ENCODE data around the gene ADAMTSL1.

Gene ADAMTSL1

DNA sequence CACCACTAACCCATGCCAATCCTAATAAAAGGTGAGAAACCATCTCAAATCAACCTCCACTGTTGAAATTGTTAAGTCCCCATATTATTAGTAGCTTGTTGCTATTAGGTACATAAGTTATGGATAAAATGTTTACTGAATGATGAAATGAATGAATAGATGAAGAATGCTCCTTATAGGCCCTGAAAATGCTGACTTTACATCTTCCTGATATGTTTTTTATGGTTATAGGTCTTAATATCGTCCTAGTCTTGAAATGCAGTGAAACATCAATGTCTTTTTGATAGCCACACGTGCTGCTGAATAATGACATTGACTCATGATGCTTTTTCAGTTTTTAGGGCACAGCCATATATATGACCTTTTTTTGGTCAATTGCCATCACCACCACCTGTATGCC is 281.3 kb downstream of the ADAMTSL1 start:
- Histone ChIP-seq H3K4me3 (ENCODE audit: low read length, poor library complexity, severe bottlenecking) (no peak overlapping the region), H3K4me2 (ENCODE audit: low read depth, low read length, poor library complexity, severe bottlenecking) (no peak overlapping the region), H4K20me1 (ENCODE audit: insufficient read depth, low read length, poor library complexity, severe bottlenecking) (no peaks in the 10 kb centered on the region), H3F3A (ENCODE audit: low read depth) (no peaks in the 10 kb centered on the region), H3K9me3 (ENCODE audit: insufficient read depth, low read depth, low read length) (no peaks in the 10 kb centered on the region), H3K36me3 (ENCODE audit: insufficient read depth, low read length) (no peaks in the 10 kb centered on the region), H3K9ac (ENCODE audit: low read depth, low read length, poor library complexity, severe bottlenecking) (no peak overlapping the region), H3K9me2 (replicated peaks; ENCODE audit: low read depth, low read length) (no peaks in the 10 kb centered on the region), H3K27me3 (ENCODE audit: insufficient read depth, low read length, poor library complexity, severe bottlenecking) (no peaks in the 10 kb centered on the region), H2AFZ (ENCODE audit: low read length) (no peak overlapping the region), H3K79me2 (ENCODE audit: insufficient read depth, low read length) (no peaks in the 10 kb centered on the region), H3K4me1 (ENCODE audit: insufficient read depth, low read length, poor library complexity, severe bottlenecking) (no peaks in the 10 kb centered on the region)
- TF ChIP-seq EZH2phosphoT487 (IDR thresholded peaks at IDR 0.05; ENCODE audit: borderline replicate concordance) = no peak
- TF ChIP-seq, protein P1, sequence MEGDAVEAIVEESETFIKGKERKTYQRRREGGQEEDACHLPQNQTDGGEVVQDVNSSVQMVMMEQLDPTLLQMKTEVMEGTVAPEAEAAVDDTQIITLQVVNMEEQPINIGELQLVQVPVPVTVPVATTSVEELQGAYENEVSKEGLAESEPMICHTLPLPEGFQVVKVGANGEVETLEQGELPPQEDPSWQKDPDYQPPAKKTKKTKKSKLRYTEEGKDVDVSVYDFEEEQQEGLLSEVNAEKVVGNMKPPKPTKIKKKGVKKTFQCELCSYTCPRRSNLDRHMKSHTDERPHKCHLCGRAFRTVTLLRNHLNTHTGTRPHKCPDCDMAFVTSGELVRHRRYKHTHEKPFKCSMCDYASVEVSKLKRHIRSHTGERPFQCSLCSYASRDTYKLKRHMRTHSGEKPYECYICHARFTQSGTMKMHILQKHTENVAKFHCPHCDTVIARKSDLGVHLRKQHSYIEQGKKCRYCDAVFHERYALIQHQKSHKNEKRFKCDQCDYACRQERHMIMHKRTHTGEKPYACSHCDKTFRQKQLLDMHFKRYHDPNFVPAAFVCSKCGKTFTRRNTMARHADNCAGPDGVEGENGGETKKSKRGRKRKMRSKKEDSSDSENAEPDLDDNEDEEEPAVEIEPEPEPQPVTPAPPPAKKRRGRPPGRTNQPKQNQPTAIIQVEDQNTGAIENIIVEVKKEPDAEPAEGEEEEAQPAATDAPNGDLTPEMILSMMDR (conservative IDR thresholded peaks at IDR 0.05; ENCODE audit: low read length) = no peak

DNA sequence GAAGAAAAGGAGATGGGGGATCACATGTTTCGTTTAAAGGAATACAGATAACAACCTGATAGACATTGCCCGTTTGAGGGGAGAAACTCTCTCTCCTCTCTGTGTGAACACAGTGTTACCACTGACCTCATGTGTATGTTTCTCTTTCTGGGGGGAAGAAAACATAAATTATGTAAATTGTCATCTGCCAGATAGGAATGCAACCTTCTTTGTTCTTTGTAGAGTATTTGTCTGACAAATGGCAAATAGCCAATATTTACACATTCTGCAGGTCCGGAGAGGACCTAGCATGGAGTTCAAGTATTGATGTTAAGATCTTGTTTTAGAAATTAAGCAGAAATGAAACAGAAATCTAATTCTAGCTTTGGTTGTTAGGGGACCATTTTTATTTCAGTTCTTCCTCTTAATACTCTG is 282.8 kb downstream of the ADAMTSL1 start:
- no peaks in the 10 kb centered on the region for H3K4me1 ChIP-seq (ENCODE audit: insufficient read depth, low read length, poor library complexity, severe bottlenecking)
- no peaks in the 10 kb centered on the region for H3K9me2 ChIP-seq (replicated peaks; ENCODE audit: low read depth, low read length)
- TF ChIP-seq, protein P1 (conservative IDR thresholded peaks at IDR 0.05; ENCODE audit: low read length) = no peak
- TF ChIP-seq EZH2phosphoT487 (IDR thresholded peaks at IDR 0.05; ENCODE audit: borderline replicate concordance) = no peak
- no peak overlapping the region for H3K9ac ChIP-seq (ENCODE audit: low read depth, low read length, poor library complexity, severe bottlenecking)
- no peaks in the 10 kb centered on the region for H3K27me3 ChIP-seq (ENCODE audit: insufficient read depth, low read length, poor library complexity, severe bottlenecking)
- H2AFZ ChIP-seq (ENCODE audit: low read length) = no peak overlapping the region
- no peak overlapping the region for H3K4me3 ChIP-seq (ENCODE audit: low read length, poor library complexity, severe bottlenecking)
- no peaks in the 10 kb centered on the region for H3K79me2 ChIP-seq (ENCODE audit: insufficient read depth, low read length)
- no peaks in the 10 kb centered on the region for H3K9me3 ChIP-seq (ENCODE audit: insufficient read depth, low read depth, low read length)
- H3K4me2 ChIP-seq (ENCODE audit: low read depth, low read length, poor library complexity, severe bottlenecking) = no peak overlapping the region
- H3F3A ChIP-seq (ENCODE audit: low read depth) = no peaks in the 10 kb centered on the region
- H3K36me3 ChIP-seq (ENCODE audit: insufficient read depth, low read length) = no peaks in the 10 kb centered on the region
- H4K20me1 ChIP-seq (ENCODE audit: insufficient read depth, low read length, poor library complexity, severe bottlenecking) = no peaks in the 10 kb centered on the region

DNA sequence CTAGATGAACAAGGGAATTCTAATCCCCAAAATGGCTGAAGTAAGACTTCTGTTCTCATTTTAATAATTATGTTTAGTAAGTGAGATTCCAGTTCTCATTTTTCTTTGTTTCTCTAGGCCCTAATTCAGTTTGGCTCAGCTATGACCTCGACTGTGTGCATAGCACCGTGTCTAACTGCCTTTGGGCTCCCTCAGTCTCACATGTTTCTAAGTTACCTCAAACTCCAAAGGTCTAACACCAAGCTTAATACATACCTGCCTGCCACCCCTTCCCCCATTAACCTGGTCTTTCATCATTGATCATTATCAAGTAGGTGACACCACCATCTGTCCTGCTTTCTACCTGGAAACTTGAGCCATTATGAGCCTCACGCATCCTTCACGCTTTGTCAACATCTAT is 285.9 kb downstream of the ADAMTSL1 start:
- H2AFZ ChIP-seq (ENCODE audit: low read length) = no peak overlapping the region
- no peak overlapping the region for H3K4me3 ChIP-seq (ENCODE audit: low read length, poor library complexity, severe bottlenecking)
- no peaks in the 10 kb centered on the region for H3K9me3 ChIP-seq (ENCODE audit: insufficient read depth, low read depth, low read length)
- H3K27me3 ChIP-seq (ENCODE audit: insufficient read depth, low read length, poor library complexity, severe bottlenecking) = no peaks in the 10 kb centered on the region
- H3K79me2 ChIP-seq (ENCODE audit: insufficient read depth, low read length) = no peaks in the 10 kb centered on the region
- no peaks in the 10 kb centered on the region for H3K9me2 ChIP-seq (replicated peaks; ENCODE audit: low read depth, low read length)
- no peak overlapping the region for H3K4me2 ChIP-seq (ENCODE audit: low read depth, low read length, poor library complexity, severe bottlenecking)
- TF ChIP-seq, protein P1 (conservative IDR thresholded peaks at IDR 0.05; ENCODE audit: low read length) = no peak
- TF ChIP-seq EZH2phosphoT487 (IDR thresholded peaks at IDR 0.05; ENCODE audit: borderline replicate concordance) = no peak
- H3K4me1 ChIP-seq (ENCODE audit: insufficient read depth, low read length, poor library complexity, severe bottlenecking) = no peaks in the 10 kb centered on the region
- no peaks in the 10 kb centered on the region for H3K36me3 ChIP-seq (ENCODE audit: insufficient read depth, low read length)
- H4K20me1 ChIP-seq (ENCODE audit: insufficient read depth, low read length, poor library complexity, severe bottlenecking) = no peaks in the 10 kb centered on the region
- no peaks in the 10 kb centered on the region for H3F3A ChIP-seq (ENCODE audit: low read depth)
- no peak overlapping the region for H3K9ac ChIP-seq (ENCODE audit: low read depth, low read length, poor library complexity, severe bottlenecking)
